ENCODE data around the gene PRKAG2. TPM values are rescaled to one million over a fixed set of nuclear protein-coding genes. Genes with fewer than 3 reads are reported as not detected.

Gene PRKAG2
- total and polyA plus RNA-seq, 8 donors = 12.9 to 34.6 (median 18.0) TPM

DNA sequence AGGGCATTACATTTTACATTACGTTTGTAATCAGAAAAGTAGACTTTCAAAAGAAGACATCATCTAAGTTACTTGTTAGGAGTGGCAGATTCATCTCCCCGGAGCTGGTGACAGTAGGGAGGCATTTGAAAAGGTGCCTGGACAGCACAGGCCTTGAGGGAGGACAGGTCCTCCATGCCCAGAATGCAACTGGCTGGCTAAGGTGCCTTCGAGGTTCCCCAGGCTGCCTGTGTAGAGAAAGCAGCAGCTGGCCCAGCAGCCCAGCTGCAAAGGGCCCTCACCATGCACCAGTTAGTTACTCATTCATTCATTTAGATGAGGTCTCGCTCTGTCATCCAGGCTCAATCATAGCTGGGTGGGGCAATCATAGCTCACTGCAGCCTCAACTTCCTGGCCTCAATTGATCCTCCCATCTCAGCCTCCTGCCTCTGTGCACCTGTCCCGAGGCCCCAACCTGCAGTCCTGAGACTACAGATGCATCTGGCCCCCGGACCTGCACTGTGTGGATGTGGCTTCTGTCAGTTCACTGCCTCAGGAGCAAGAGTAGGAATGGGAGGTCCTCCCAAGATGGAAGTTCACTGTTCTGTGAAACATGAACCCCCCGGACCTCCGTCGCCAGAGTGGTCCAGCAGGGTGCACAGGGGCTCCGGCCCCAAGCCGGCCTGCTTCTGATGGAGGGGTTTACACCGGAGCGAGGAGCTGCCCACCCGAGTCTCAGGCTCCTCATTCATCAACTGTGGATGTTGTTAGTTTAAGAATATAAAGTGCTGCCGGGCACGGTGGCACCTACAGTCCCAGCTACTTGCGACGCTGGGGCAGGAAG, 36.6 kb downstream of the PRKAG2 start:
- intact Hi-C loops (cut with DNase I) = no loop called here
- ATAC-seq (no peak), DNase-seq (peak in 1 of 4 donors; percentile 47)
- H3K9me3 ChIP-seq = no peaks in the 10 kb centered on the region
- no peaks in the 10 kb centered on the region for H3K36me3 ChIP-seq
- H3K27me3 ChIP-seq = no peaks in the 10 kb centered on the region
- TF ChIP-seq, protein P1, sequence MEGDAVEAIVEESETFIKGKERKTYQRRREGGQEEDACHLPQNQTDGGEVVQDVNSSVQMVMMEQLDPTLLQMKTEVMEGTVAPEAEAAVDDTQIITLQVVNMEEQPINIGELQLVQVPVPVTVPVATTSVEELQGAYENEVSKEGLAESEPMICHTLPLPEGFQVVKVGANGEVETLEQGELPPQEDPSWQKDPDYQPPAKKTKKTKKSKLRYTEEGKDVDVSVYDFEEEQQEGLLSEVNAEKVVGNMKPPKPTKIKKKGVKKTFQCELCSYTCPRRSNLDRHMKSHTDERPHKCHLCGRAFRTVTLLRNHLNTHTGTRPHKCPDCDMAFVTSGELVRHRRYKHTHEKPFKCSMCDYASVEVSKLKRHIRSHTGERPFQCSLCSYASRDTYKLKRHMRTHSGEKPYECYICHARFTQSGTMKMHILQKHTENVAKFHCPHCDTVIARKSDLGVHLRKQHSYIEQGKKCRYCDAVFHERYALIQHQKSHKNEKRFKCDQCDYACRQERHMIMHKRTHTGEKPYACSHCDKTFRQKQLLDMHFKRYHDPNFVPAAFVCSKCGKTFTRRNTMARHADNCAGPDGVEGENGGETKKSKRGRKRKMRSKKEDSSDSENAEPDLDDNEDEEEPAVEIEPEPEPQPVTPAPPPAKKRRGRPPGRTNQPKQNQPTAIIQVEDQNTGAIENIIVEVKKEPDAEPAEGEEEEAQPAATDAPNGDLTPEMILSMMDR (IDR thresholded peaks at IDR 0.05) = no peak
- H3K4me3 ChIP-seq = no peak overlapping the region
- peaks cover 0 to 48% of the 10 kb centered on the region in 2 donors for H3K4me1 ChIP-seq
- H3K27ac ChIP-seq = peak overlapping the region in 1 of 2 donors; percentile 76

DNA sequence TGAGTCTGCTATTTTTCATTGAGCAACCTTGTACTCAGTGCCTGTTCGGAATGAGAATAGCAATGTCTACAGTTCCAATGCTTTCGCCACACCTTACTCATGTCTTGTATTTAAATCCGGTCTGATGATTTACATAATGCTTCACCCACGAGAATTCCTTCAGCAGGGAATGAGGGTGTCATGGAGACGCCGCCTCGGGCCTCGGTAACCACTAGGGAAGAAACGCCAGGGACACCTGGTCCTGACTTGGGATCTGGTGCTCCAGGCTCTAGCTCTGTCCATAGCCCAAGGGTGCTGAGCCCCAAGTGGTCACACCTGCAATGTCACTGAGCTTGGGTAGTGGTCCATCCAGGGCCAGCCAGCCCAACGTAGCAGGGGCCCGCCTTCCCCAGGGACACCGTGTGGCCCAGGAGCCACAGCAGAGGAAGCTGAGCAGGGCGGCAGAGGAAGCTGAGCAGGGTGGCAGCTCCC, 37.4 kb downstream of the PRKAG2 start:
- peak in 1 of 4 donors; percentile 74 for DNase-seq
- Histone ChIP-seq H3K36me3 (no peaks in the 10 kb centered on the region), H3K4me1 (peaks cover 0 to 41% of the 10 kb centered on the region in 2 donors), H3K9me3 (no peaks in the 10 kb centered on the region), H3K4me3 (no peak overlapping the region), H3K27me3 (no peaks in the 10 kb centered on the region), H3K27ac (peak overlapping the region in 1 of 2 donors; percentile 76)
- TF ChIP-seq, protein P1 (IDR thresholded peaks at IDR 0.05) = no peak
- ATAC-seq = no peak
- intact Hi-C loops (cut with DNase I) = no loop called here

DNA sequence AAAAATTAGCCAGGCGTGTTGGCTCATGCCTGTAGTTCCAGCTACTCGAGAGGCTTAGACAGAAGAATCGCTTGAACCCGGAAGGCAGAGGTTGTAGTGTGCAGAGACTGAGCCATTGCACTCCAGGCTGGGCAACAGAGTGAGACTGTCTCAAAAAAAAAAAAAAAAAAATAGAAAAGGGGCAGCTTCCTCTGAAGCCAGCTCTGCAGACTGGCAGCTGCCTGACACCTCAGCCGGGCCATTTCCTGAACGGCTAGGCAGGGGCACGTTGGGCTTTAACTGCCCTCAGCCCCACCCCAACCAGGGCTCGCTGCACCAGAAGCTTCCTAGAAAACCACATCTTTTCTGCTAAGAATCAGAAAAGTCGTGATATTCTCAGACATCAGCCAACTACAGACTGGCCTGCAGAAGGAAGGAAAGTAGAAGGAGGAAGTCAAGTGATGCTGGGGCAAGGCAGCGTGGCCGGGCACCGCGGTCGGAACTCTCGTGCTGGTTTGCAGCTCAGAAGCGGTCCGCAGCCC, 38.0 kb downstream of the PRKAG2 start:
- Histone ChIP-seq H3K9me3 (no peaks in the 10 kb centered on the region), H3K4me1 (peaks cover 0 to 35% of the 10 kb centered on the region in 2 donors), H3K36me3 (no peaks in the 10 kb centered on the region), H3K27ac (peak overlapping the region; percentile 44 to 76), H3K4me3 (no peak overlapping the region), H3K27me3 (no peaks in the 10 kb centered on the region)
- TF ChIP-seq, protein P1 (IDR thresholded peaks at IDR 0.05) = no peak
- intact Hi-C loops (cut with DNase I) = no loop called here
- ATAC-seq (peak; percentile 61), DNase-seq (peak in 2 of 4 donors; percentile 75 to 92)

DNA sequence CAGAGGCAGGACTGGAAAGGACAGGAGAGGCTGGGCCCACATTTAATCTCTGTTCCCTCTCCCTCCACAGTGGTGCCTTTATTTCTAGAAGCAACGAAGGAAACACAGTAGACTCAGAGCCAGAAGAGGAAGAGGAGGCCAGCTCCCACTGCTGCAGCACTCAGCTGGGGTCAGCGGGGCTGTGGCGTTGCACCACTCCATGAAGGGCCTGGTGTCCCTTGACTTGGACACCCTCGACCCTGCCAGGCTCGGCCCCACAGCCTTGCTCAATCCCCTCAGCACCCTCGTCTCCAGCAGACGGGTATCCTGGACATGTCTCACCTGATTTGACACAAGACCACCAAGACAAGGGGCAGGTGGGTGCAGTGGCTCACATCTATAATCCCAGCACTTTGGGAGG, 38.8 kb downstream of the PRKAG2 start:
- no peaks in the 10 kb centered on the region for H3K36me3 ChIP-seq
- H3K27ac ChIP-seq = peak overlapping the region; percentile 44 to 76
- TF ChIP-seq, protein P1 (IDR thresholded peaks at IDR 0.05) = no peak
- H3K4me1 ChIP-seq = peaks cover 0 to 27% of the 10 kb centered on the region in 2 donors
- peak in 1 of 4 donors; percentile 83 for DNase-seq
- H3K9me3 ChIP-seq = no peaks in the 10 kb centered on the region
- peak; percentile 41 for ATAC-seq
- H3K4me3 ChIP-seq = no peak overlapping the region
- no peaks in the 10 kb centered on the region for H3K27me3 ChIP-seq
- intact Hi-C loops (cut with DNase I) = no loop called here

Measured in left lung (tissue), 10 donors.